Keratinocyte (primary cell): Measurements from ENCODE around the gene NELL1. TPM values are rescaled to one million over a fixed set of nuclear protein-coding genes. Genes with fewer than 3 reads are reported as not detected.

Source experiments
- DNase-seq: peaks from one replicate; pipeline ENCODE4 v3.0.0-alpha.2; 2011; ENCODE audit warnings: low read depth, missing footprints, low spot score
- FAIRE-seq: peaks from 2 replicates; lab custom pipeline; 2011; peaks lifted over from hg19 to GRCh38; lab: Jason Lieb, UNC
- H2AFZ ChIP-seq: 2 replicates; pipeline ENCODE4 v1.6.0; 2012; ENCODE audit warnings: low read length, control low read depth, inconsistent platforms; ENCODE audit not compliant: control insufficient read depth
- H3K27ac ChIP-seq: 2 replicates; pipeline ENCODE4 v1.5.1; 2011; ENCODE audit warnings: low read length; ENCODE audit not compliant: control insufficient read depth, insufficient read depth
- H3K27me3 ChIP-seq: 3 replicates; pipeline ENCODE4 v1.6.0; 2011; ENCODE audit warnings: low read length; ENCODE audit not compliant: control insufficient read depth, insufficient read depth; ENCODE audit errors: extremely low read depth
- H3K36me3 ChIP-seq, 2 experiments: 2 replicates in 1 of 2; 3 replicates in 1 of 2; pipeline ENCODE4 v1.5.1; 2011; ENCODE audit warnings: low read length in 2 of 2, mild to moderate bottlenecking in 1 of 2; ENCODE audit not compliant: control insufficient read depth in 2 of 2, insufficient read depth in 2 of 2; ENCODE audit errors: extremely low read depth in 1 of 2
- H3K4me1 ChIP-seq: 3 replicates; pipeline ENCODE4 v1.5.1; 2011; ENCODE audit warnings: low read length; ENCODE audit not compliant: control insufficient read depth, insufficient read depth; ENCODE audit errors: extremely low read depth
- H3K4me2 ChIP-seq: 3 replicates; pipeline ENCODE4 v1.6.0; 2011; ENCODE audit warnings: low read depth, low read length; ENCODE audit not compliant: control insufficient read depth, insufficient read depth; ENCODE audit errors: extremely low read depth
- H3K4me3 ChIP-seq, 3 experiments: fragments of 200-600 bp in 1 of 3; sonication (generic) in 1 of 3; 2 replicates in 2 of 3; 3 replicates in 1 of 3; pipeline ENCODE4 v1.5.1; 2011 to 2016; ENCODE audit warnings: low read length in 3 of 3, mild to moderate bottlenecking in 3 of 3, control low read depth in 2 of 3, inconsistent platforms in 1 of 3, low read depth in 1 of 3, mixed read lengths in 1 of 3, mixed run types in 1 of 3, moderate library complexity in 1 of 3; ENCODE audit not compliant: control insufficient read depth in 2 of 3, insufficient read depth in 2 of 3; ENCODE audit errors: extremely low read depth in 1 of 3
- H3K79me2 ChIP-seq: 2 replicates; pipeline ENCODE4 v1.6.0; 2012; ENCODE audit warnings: low read length; ENCODE audit not compliant: control insufficient read depth, insufficient read depth
- H3K9ac ChIP-seq: 3 replicates; pipeline ENCODE4 v1.6.0; 2011; ENCODE audit warnings: low read length; ENCODE audit not compliant: control insufficient read depth, insufficient read depth; ENCODE audit errors: extremely low read depth
- H3K9me1 ChIP-seq: 3 replicates; pipeline ENCODE4 v1.6.0; 2011; ENCODE audit warnings: low read length; ENCODE audit not compliant: control insufficient read depth, insufficient read depth; ENCODE audit errors: extremely low read depth
- H3K9me3 ChIP-seq: 2 replicates; pipeline ENCODE4 v1.5.1; 2012; ENCODE audit warnings: low read depth, low read length; ENCODE audit not compliant: control insufficient read depth
- H4K20me1 ChIP-seq: 3 replicates; pipeline ENCODE4 v1.6.0; 2011; ENCODE audit warnings: low read length; ENCODE audit not compliant: control insufficient read depth, insufficient read depth; ENCODE audit errors: extremely low read depth
- EZH2 ChIP-seq: IDR thresholded peaks from one replicate; pipeline ENCODE4 v1.6.1; 2012; ENCODE audit warnings: inconsistent platforms, mild to moderate bottlenecking, low read length, moderate library complexity
- dilution Hi-C: fragments of 300-500 bp; cut with MboI; formaldehyde crosslinking; loops from one replicate; pipeline ENCODE4 v1.7.0; 2020; ENCODE audit warnings: low sequenced_read_pairs; ENCODE audit not compliant: extremely low pct_ligation_motif_present
- polyA plus RNA-seq, 5 experiments: library from polyadenylated mRNA; depleted of rRNA in 3 of 5; stranded (reverse) in 3 of 5; stranded (forward) in 1 of 5; unstranded in 1 of 5; fragments of >200 nt; gene quantifications; 1 replicate in 1 of 5; 2 replicates in 3 of 5; 3 replicates in 1 of 5; pipeline versions ENCODE4 v1.2.1 to v1.2.3, GENCODE V29; 2011 to 2012; ENCODE audit warnings: missing spikeins in 2 of 5, low read depth in 1 of 5, low replicate concordance in 1 of 5
- TF ChIP-seq, protein P1 (sequence below), 3 experiments: IDR thresholded peaks in 1 of 3; conservative IDR thresholded peaks in 1 of 3; optimal IDR thresholded peaks in 1 of 3; 2 replicates in 2 of 3; 3 replicates in 1 of 3; pipeline versions ENCODE3 to v1.5.1; 2011; ENCODE audit warnings: low read length in 3 of 3, mild to moderate bottlenecking in 3 of 3, moderate library complexity in 2 of 3, control low read depth in 1 of 3, inconsistent platforms in 1 of 3; ENCODE audit not compliant: insufficient read depth in 2 of 3; ENCODE audit errors: extremely low read depth in 1 of 3

The NELL1 gene
- polyA plus RNA-seq, 1 donor (not counting 4 experiments of a cell fraction or from before 2014, with no cell fraction given) = not detected

- dilution Hi-C loops = no loop called here
- H3K27ac ChIP-seq = no peak overlapping the region
- no peaks in the 10 kb centered on the region for H3K4me1 ChIP-seq
- no peaks in the 10 kb centered on the region for H3K27me3 ChIP-seq
- TF ChIP-seq, protein P1, sequence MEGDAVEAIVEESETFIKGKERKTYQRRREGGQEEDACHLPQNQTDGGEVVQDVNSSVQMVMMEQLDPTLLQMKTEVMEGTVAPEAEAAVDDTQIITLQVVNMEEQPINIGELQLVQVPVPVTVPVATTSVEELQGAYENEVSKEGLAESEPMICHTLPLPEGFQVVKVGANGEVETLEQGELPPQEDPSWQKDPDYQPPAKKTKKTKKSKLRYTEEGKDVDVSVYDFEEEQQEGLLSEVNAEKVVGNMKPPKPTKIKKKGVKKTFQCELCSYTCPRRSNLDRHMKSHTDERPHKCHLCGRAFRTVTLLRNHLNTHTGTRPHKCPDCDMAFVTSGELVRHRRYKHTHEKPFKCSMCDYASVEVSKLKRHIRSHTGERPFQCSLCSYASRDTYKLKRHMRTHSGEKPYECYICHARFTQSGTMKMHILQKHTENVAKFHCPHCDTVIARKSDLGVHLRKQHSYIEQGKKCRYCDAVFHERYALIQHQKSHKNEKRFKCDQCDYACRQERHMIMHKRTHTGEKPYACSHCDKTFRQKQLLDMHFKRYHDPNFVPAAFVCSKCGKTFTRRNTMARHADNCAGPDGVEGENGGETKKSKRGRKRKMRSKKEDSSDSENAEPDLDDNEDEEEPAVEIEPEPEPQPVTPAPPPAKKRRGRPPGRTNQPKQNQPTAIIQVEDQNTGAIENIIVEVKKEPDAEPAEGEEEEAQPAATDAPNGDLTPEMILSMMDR (optimal IDR thresholded peaks at IDR 0.05 in 1 of 3, IDR thresholded peaks at IDR 0.05 in 1 of 3, conservative IDR thresholded peaks at IDR 0.05 in 1 of 3; ENCODE audit: extremely low read depth in 1 of 3, insufficient read depth in 2 of 3, low read length in 3 of 3) = no peak
- TF ChIP-seq EZH2 = no peak
- no peak overlapping the region for H3K4me3 ChIP-seq
- no peaks in the 10 kb centered on the region for H3K36me3 ChIP-seq
- no peak overlapping the region for H2AFZ ChIP-seq
- no peaks in the 10 kb centered on the region for H4K20me1 ChIP-seq
- no peaks in the 10 kb centered on the region for H3K79me2 ChIP-seq
- no peaks in the 10 kb centered on the region for H3K9me1 ChIP-seq
- FAIRE-seq = no peak
- H3K4me2 ChIP-seq = no peak overlapping the region
- H3K9me3 ChIP-seq = no peaks in the 10 kb centered on the region
- H3K9ac ChIP-seq = no peak overlapping the region
- DNase-seq = no peak
These were observed 7.9 kb upstream of the NELL1 start for GRCh38 chr11:20661445-20661844.

- Histone ChIP-seq H3K4me2 (no peak overlapping the region), H3K9ac (no peak overlapping the region), H3K9me1 (no peaks in the 10 kb centered on the region), H3K27me3 (peaks cover 3% of the 10 kb centered on the region), H4K20me1 (no peaks in the 10 kb centered on the region), H3K4me3 (no peak overlapping the region), H3K27ac (no peak overlapping the region), H3K9me3 (no peaks in the 10 kb centered on the region), H3K4me1 (no peaks in the 10 kb centered on the region), H3K79me2 (no peaks in the 10 kb centered on the region), H2AFZ (no peak overlapping the region), H3K36me3 (no peaks in the 10 kb centered on the region)
- dilution Hi-C loops = no loop called here
- TF ChIP-seq, protein P1 (optimal IDR thresholded peaks at IDR 0.05 in 1 of 3, IDR thresholded peaks at IDR 0.05 in 1 of 3, conservative IDR thresholded peaks at IDR 0.05 in 1 of 3; ENCODE audit: extremely low read depth in 1 of 3, insufficient read depth in 2 of 3, low read length in 3 of 3) = no peak
- TF ChIP-seq EZH2 = no peak
- DNase-seq (no peak), FAIRE-seq (no peak)
These were observed 7.5 kb upstream of the NELL1 start for GRCh38 chr11:20661850-20662249.
